CD4-positive, alpha-beta T cell (primary cell): ENCODE results near the gene LAMA1. TPM values are rescaled to one million over a fixed set of nuclear protein-coding genes. Genes with fewer than 3 reads are reported as not detected.

ENCODE experiments used
- ATAC-seq: fragments of 200-7000 bp; cut with Tn5 transposase; one replicate; pipeline ENCODE4 v1.10.0; 2022; ENCODE audit warnings: mild to moderate bottlenecking; ENCODE audit not compliant: poor library complexity
- CTCF ChIA-PET: fragments of 350-600 bp; sonication (Branson Sonifier 250); formaldehyde crosslinking; loops from one replicate; lab custom pipeline; 2021; ENCODE audit warnings: antibody characterized with exemption, inconsistent platforms; lab: Charles Lee
- POLR2A ChIA-PET: fragments of 350-600 bp; sonication (Branson Sonifier 250); formaldehyde crosslinking; loops from one replicate; lab custom pipeline; 2021; ENCODE audit warnings: antibody characterized with exemption, inconsistent platforms; lab: Charles Lee
- DNase-seq, 14 experiments: peaks; one replicate each; pipeline ENCODE4 v3.0.0-alpha.2; 2013 to 2020; ENCODE audit warnings: mixed read lengths in 2 of 14
- H3K27ac ChIP-seq, 2 donors: one replicate each; pipeline versions ENCODE4 v1.5.1 to v1.7.0; 2013; ENCODE audit warnings: low read length in 2 of 2, low read depth in 1 of 2, mild to moderate bottlenecking in 1 of 2
- H3K27me3 ChIP-seq, 2 experiments: 1 replicate in 1 of 2; 2 replicates in 1 of 2; pipeline versions ENCODE4 v1.6.1 to v1.7.0; 2013; ENCODE audit warnings: low read length in 2 of 2, control low read depth in 1 of 2, mild to moderate bottlenecking in 1 of 2, moderate library complexity in 1 of 2; ENCODE audit not compliant: insufficient read depth in 2 of 2, control insufficient read depth in 1 of 2
- H3K36me3 ChIP-seq: one replicate; pipeline ENCODE4 v1.6.1; 2013; ENCODE audit warnings: low read length, control low read depth; ENCODE audit not compliant: insufficient read depth
- H3K4me1 ChIP-seq: one replicate; pipeline ENCODE4 v1.6.1; 2013; ENCODE audit warnings: low read length, control low read depth; ENCODE audit not compliant: insufficient read depth
- H3K4me3 ChIP-seq: one replicate; pipeline ENCODE4 v1.5.1; 2013; ENCODE audit warnings: mild to moderate bottlenecking, low read length, moderate library complexity
- H3K9me3 ChIP-seq, 2 experiments: 1 replicate in 1 of 2; 2 replicates in 1 of 2; pipeline versions ENCODE4 v1.6.1 to v1.7.0; 2013; ENCODE audit warnings: low read length in 2 of 2, mild to moderate bottlenecking in 2 of 2, control low read depth in 1 of 2, moderate library complexity in 1 of 2; ENCODE audit not compliant: control insufficient read depth in 1 of 2, insufficient read depth in 1 of 2
- H3K27ac Mint-ChIP-seq: one replicate; pipeline ENCODE4 v1.8.0; 2020; ENCODE audit warnings: mixed read lengths
- H3K27me3 Mint-ChIP-seq: one replicate; pipeline ENCODE4 v1.8.0; 2021; ENCODE audit warnings: mixed read lengths
- H3K36me3 Mint-ChIP-seq: one replicate; pipeline ENCODE4 v1.8.0; 2021; ENCODE audit warnings: low read depth, mixed read lengths
- H3K4me1 Mint-ChIP-seq: one replicate; pipeline ENCODE4 v1.8.0; 2021; ENCODE audit warnings: low read depth, mixed read lengths
- H3K4me3 Mint-ChIP-seq: one replicate; pipeline ENCODE4 v1.8.0; 2020; ENCODE audit warnings: mild to moderate bottlenecking, mixed read lengths
- H3K9me3 Mint-ChIP-seq: one replicate; pipeline ENCODE4 v1.8.0; 2020; ENCODE audit warnings: mixed read lengths
- intact Hi-C, 2 experiments: fragments of 100-400 bp; cut with DNase I in 1 of 2; cut with micrococcal nuclease in 1 of 2; formaldehyde crosslinking; loops; one replicate each; pipeline versions ENCODE4 v1.15.1 to v1.9.0; 2023 to 2025; cut with DNase I, micrococcal nuclease
- total RNA-seq, 174 experiments: library from RNA in 2 of 174; stranded (reverse) in 2 of 174; gene quantifications; one replicate each; pipeline ENCODE4 v1.2.3 and lab custom pipeline; 2021 to 2026
- TF ChIP-seq, protein P1 (sequence below): fragments of 200-600 bp; IDR thresholded peaks from one replicate; pipeline ENCODE4 v1.8.0; 2022; ENCODE audit warnings: antibody characterized with exemption, mild to moderate bottlenecking

The LAMA1 gene
- total RNA-seq, 2 experiments from 2014 or later = not detected

DNA sequence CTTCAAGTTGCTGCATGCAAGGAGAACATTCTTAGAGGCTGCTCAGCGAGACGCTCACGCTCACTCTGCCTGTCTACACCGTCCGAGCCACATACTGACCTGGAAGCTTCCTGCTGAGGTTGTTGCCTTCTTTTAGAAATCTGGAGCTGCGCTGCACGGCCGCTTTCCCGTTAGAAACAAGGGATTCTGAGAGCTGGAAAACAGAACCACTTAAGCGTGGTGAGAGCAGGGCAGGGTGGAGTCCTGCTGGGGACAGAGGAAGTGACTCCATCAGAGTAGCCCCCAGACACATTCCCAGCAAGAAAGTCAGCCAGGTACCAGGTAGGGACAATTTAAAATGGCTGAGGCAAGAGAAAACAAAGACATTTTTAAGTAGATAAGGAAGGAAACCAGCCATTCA, 135.2 kb downstream of the LAMA1 start:
- ChIA-PET POLR2A (no interaction called here), CTCF (no interaction called here)
- no peak overlapping the region for H3K4me3 Mint-ChIP-seq
- no peaks in the 10 kb centered on the region for H3K9me3 ChIP-seq
- H3K36me3 ChIP-seq = no peaks in the 10 kb centered on the region
- H3K27me3 ChIP-seq = no peaks in the 10 kb centered on the region
- H3K27ac Mint-ChIP-seq = no peak overlapping the region
- H3K4me1 Mint-ChIP-seq = no peaks in the 10 kb centered on the region
- H3K4me1 ChIP-seq = no peaks in the 10 kb centered on the region
- no peak overlapping the region for H3K4me3 ChIP-seq
- TF ChIP-seq, protein P1, sequence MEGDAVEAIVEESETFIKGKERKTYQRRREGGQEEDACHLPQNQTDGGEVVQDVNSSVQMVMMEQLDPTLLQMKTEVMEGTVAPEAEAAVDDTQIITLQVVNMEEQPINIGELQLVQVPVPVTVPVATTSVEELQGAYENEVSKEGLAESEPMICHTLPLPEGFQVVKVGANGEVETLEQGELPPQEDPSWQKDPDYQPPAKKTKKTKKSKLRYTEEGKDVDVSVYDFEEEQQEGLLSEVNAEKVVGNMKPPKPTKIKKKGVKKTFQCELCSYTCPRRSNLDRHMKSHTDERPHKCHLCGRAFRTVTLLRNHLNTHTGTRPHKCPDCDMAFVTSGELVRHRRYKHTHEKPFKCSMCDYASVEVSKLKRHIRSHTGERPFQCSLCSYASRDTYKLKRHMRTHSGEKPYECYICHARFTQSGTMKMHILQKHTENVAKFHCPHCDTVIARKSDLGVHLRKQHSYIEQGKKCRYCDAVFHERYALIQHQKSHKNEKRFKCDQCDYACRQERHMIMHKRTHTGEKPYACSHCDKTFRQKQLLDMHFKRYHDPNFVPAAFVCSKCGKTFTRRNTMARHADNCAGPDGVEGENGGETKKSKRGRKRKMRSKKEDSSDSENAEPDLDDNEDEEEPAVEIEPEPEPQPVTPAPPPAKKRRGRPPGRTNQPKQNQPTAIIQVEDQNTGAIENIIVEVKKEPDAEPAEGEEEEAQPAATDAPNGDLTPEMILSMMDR = no peak
- DNase-seq = no peak
- ATAC-seq = no peak
- no peaks in the 10 kb centered on the region for H3K9me3 Mint-ChIP-seq
- intact Hi-C loops = no loop called here
- H3K27ac ChIP-seq = no peak overlapping the region
- no peaks in the 10 kb centered on the region for H3K27me3 Mint-ChIP-seq
- no peaks in the 10 kb centered on the region for H3K36me3 Mint-ChIP-seq

DNA sequence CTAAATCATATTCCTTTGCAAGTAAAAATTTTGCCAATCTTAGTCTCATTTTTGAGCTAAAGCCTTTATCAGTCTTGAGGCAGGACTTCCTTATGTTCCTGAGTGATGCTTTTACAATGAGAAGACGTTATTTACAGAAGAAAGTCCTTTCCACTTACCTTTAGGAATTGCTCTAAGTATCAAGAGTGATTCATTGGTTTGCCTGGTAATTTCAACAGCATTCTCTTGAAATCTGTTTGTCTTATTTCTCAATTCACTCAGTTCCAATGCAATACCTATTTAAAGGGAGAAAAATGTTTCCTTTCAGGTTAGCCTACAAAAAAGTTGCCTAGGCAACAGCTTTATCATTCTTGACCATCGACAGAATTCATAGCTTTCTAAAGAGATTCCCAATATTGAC, 137.2 kb downstream of the LAMA1 start:
- Histone ChIP-seq H3K27me3 (no peaks in the 10 kb centered on the region), H3K4me3 (no peak overlapping the region), H3K4me1 (no peaks in the 10 kb centered on the region), H3K27ac (no peak overlapping the region), H3K9me3 (no peaks in the 10 kb centered on the region), H3K36me3 (no peaks in the 10 kb centered on the region)
- Mint-ChIP-seq H3K27ac (no peak overlapping the region), H3K27me3 (no peaks in the 10 kb centered on the region), H3K4me3 (no peak overlapping the region), H3K9me3 (no peaks in the 10 kb centered on the region), H3K36me3 (no peaks in the 10 kb centered on the region), H3K4me1 (no peaks in the 10 kb centered on the region)
- no peak for DNase-seq
- TF ChIP-seq, protein P1 = no peak
- ChIA-PET POLR2A (no interaction called here), CTCF (no interaction called here)
- intact Hi-C loops = no loop called here
- ATAC-seq = no peak

DNA sequence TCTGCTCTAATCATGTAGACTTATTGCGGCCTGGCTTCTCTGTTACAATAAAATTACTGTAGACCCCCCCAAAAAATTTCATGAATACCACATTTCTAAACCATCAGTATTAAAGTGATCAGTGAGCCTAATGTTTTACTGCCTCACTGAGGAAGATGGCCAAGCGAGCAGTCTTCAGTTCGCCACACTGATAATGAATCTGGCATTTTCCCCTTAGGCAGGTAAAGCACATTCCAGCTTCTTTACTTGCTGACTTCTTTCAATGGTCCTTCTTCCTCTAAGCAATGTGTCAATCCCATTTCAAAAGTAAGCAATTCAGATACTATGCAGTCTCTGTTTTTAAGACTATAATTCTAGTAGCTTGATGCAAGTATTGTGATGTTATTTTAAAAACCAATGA, 137.6 kb downstream of the LAMA1 start:
- DNase-seq (no peak), ATAC-seq (no peak)
- Histone ChIP-seq H3K4me3 (no peak overlapping the region), H3K36me3 (no peaks in the 10 kb centered on the region), H3K27me3 (no peaks in the 10 kb centered on the region), H3K27ac (no peak overlapping the region), H3K9me3 (peaks cover 0 to 3% of the 10 kb centered on the region in 2 experiments), H3K4me1 (no peaks in the 10 kb centered on the region)
- Mint-ChIP-seq H3K9me3 (no peaks in the 10 kb centered on the region), H3K27ac (no peak overlapping the region), H3K4me1 (no peaks in the 10 kb centered on the region), H3K36me3 (no peaks in the 10 kb centered on the region), H3K4me3 (no peak overlapping the region), H3K27me3 (no peaks in the 10 kb centered on the region)
- CTCF ChIA-PET = no interaction called here
- POLR2A ChIA-PET = no interaction called here
- intact Hi-C loops = no loop called here
- TF ChIP-seq, protein P1 = no peak
